Epidermal melanocyte (primary cell): ENCODE results near the gene TYW3.

Source experiments
- DNase-seq: peaks from one replicate; pipeline ENCODE4 v3.0.0; 2011; ENCODE audit warnings: low spot score; ENCODE audit not compliant: insufficient read length

Gene TYW3

GRCh38 chr1:74790453-74790852 lies 57.5 kb downstream of the TYW3 start:
- DNase-seq: no peak

GRCh38 chr1:74791491-74791890 lies 58.5 kb downstream of the TYW3 start:
- no peak for DNase-seq

GRCh38 chr1:74799119-74799657 lies 66.2 kb downstream of the TYW3 start:
- no peak for DNase-seq

GRCh38 chr1:74811436-74812179 lies 78.7 kb downstream of the TYW3 start:
- no peak for DNase-seq

- DNase-seq: no peak
These were observed 79.2 kb downstream of the TYW3 start for GRCh38 chr1:74812180-74812541.
